Neural crest cell (in vitro differentiated cells): Measurements from ENCODE around the gene SPHK1. TPM values are rescaled to one million over a fixed set of nuclear protein-coding genes. Genes with fewer than 3 reads are reported as not detected.

Experiments
- DNase-seq: peaks from one replicate; pipeline ENCODE4 v3.0.0; 2021; ENCODE audit warnings: low read depth, mixed read lengths, low spot score
- H3K27ac Mint-ChIP-seq: one replicate; pipeline ENCODE4 v1.8.0; 2021; ENCODE audit warnings: mild to moderate bottlenecking, mixed read lengths; ENCODE audit not compliant: unreplicated experiment
- H3K27me3 Mint-ChIP-seq: 2 replicates; pipeline ENCODE4 v1.8.0; 2021; ENCODE audit warnings: low read depth, mild to moderate bottlenecking, mixed read lengths
- H3K36me3 Mint-ChIP-seq: 2 replicates; pipeline ENCODE4 v1.8.0; 2021; ENCODE audit warnings: low read depth, mild to moderate bottlenecking, mixed read lengths
- H3K4me1 Mint-ChIP-seq: 2 replicates; pipeline ENCODE4 v1.8.0; 2021; ENCODE audit warnings: mixed read lengths
- H3K4me3 Mint-ChIP-seq: one replicate; pipeline ENCODE4 v1.8.0; 2021; ENCODE audit warnings: mild to moderate bottlenecking, mixed read lengths
- H3K9me3 Mint-ChIP-seq: 2 replicates; pipeline ENCODE4 v1.8.0; 2021; ENCODE audit warnings: mixed read lengths
- total RNA-seq: library from RNA; stranded (reverse); gene quantifications from 2 replicates; pipeline ENCODE4 v1.2.1, GENCODE V29; 2021
- TF ChIP-seq, protein P1 (sequence below): fragments of 200-600 bp; sonication (generic); conservative IDR thresholded peaks from 2 replicates; pipeline ENCODE4 v1.5.0; 2021; ENCODE audit warnings: antibody characterized with exemption, mild to moderate bottlenecking

The SPHK1 gene
- total RNA-seq, 1 donor from 2014 or later: 21.1 TPM

DNA sequence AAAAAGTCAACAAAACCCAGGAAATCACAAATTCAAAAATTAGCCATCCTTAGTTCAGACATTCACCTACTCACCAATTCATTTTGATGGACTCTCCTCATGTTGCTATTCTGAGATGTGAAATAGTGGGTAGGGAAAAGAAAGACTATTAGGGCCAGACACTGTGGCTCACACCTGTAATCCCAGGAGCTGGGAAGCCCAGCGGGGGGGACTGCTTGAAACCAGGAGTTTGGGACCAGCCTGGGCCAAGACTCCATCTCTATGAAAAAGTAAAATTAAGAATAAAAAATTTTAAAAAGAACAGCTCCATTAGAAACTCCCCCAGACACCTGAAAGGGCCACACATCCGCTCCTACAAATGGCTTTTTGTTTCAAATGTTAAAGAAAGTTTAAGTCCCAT is 47.1 kb downstream of the SPHK1 start:
- no peak overlapping the region for H3K27ac Mint-ChIP-seq
- H3K9me3 Mint-ChIP-seq: no peaks in the 10 kb centered on the region
- H3K27me3 Mint-ChIP-seq: no peaks in the 10 kb centered on the region
- H3K4me1 Mint-ChIP-seq: peaks cover 28% of the 10 kb centered on the region
- H3K4me3 Mint-ChIP-seq: no peak overlapping the region
- TF ChIP-seq, protein P1, sequence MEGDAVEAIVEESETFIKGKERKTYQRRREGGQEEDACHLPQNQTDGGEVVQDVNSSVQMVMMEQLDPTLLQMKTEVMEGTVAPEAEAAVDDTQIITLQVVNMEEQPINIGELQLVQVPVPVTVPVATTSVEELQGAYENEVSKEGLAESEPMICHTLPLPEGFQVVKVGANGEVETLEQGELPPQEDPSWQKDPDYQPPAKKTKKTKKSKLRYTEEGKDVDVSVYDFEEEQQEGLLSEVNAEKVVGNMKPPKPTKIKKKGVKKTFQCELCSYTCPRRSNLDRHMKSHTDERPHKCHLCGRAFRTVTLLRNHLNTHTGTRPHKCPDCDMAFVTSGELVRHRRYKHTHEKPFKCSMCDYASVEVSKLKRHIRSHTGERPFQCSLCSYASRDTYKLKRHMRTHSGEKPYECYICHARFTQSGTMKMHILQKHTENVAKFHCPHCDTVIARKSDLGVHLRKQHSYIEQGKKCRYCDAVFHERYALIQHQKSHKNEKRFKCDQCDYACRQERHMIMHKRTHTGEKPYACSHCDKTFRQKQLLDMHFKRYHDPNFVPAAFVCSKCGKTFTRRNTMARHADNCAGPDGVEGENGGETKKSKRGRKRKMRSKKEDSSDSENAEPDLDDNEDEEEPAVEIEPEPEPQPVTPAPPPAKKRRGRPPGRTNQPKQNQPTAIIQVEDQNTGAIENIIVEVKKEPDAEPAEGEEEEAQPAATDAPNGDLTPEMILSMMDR: no peak
- DNase-seq: no peak
- H3K36me3 Mint-ChIP-seq: peaks cover 2% of the 10 kb centered on the region

DNA sequence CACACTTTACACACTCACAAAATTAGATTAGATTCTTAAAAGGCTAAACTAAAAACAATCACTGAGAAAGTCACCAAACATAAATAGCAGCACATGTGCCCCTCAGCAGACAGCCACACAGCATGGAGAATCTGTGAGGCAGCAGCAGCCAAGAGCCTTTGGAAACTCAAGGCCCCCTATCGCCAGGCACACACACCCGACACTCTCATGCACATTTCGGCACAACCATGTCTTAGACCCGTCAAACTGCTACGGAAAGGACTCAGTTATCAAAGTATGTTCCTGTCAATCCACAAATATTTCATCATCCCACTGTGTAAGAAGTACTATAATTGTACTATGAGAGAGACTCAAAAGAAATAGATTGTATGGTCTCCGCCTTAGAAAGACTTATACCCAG is 47.6 kb downstream of the SPHK1 start:
- Mint-ChIP-seq H3K36me3 (peaks cover 2% of the 10 kb centered on the region), H3K27me3 (no peaks in the 10 kb centered on the region), H3K4me1 (peaks cover 31% of the 10 kb centered on the region), H3K9me3 (no peaks in the 10 kb centered on the region), H3K27ac (no peak overlapping the region), H3K4me3 (no peak overlapping the region)
- DNase-seq: no peak
- TF ChIP-seq, protein P1: no peak

DNA sequence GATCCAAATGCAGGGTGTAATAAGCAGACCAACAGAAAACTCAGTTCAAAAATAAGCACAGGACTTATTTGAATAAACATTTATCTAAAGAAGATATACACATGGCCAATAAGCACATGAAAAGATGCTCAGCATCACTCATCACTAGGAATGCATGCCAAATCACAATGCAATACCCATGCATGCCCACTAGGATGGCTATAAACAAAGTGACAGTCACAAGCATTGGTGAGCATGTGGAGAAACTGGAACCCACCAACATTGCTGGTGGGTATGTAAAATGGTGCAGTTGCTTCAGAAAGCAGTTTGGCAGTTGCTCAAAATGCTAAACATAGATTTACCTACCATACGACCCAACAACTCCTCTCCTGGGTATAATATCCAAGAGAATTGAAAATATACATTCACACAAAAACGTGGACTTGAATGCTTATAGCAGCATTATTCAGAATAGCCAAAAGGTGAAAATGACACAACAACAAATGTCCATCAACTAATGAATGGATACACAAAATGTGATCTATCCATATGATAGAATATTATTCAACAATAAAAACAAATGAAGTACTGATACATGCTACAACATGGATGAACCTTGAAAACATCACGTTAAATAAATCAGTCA is 48.4 kb downstream of the SPHK1 start:
- no peak for DNase-seq
- Mint-ChIP-seq H3K27ac (no peak overlapping the region), H3K4me3 (no peak overlapping the region), H3K9me3 (no peaks in the 10 kb centered on the region), H3K36me3 (peaks cover 2% of the 10 kb centered on the region), H3K4me1 (peaks cover 34% of the 10 kb centered on the region), H3K27me3 (no peaks in the 10 kb centered on the region)
- TF ChIP-seq, protein P1: peak; percentile 59

DNA sequence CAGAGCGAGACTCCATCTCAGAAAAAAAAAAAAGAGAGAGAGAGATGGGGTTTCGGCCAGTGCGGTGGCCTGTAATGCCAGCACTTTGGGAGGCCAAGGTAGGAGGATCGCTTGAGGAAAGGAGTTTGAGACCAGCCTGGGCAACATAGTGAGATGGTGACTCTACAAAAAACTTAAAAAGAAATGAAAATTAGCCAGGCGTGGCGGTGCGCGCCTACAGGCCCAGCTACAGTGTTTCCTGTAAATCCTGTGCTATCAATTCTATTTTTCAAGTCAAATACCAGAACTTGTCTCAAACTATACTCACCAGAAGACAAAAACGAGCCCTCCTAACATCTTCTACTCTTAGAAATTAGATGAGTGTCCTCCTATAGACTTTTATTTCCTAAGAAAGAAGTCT is 49.3 kb downstream of the SPHK1 start:
- Mint-ChIP-seq H3K27ac (no peak overlapping the region), H3K9me3 (no peaks in the 10 kb centered on the region), H3K27me3 (no peaks in the 10 kb centered on the region), H3K4me1 (peaks cover 34% of the 10 kb centered on the region), H3K4me3 (no peak overlapping the region), H3K36me3 (peaks cover 2% of the 10 kb centered on the region)
- TF ChIP-seq, protein P1: no peak
- no peak for DNase-seq

DNA sequence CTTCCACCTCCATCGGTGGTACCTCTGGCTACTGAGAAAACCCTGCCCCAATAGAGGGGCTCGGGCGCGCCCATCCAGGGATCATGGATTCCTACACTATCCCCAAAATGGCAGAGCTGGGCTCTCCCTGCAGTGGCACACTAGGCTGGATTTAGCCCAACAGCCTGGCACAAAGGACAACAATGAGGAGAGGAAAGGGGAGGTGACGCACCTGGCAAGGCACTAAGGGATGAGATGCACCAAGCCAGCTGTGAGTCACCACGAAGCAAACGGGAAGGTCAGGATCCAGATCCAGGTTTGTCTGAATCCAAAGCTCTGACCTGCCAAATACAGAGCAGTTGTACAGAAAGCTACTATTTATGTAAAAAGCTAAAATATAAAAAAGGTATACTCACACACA is 50.5 kb downstream of the SPHK1 start:
- Mint-ChIP-seq H3K9me3 (no peaks in the 10 kb centered on the region), H3K36me3 (peaks cover 2% of the 10 kb centered on the region), H3K27ac (no peak overlapping the region), H3K4me1 (peaks cover 41% of the 10 kb centered on the region), H3K27me3 (no peaks in the 10 kb centered on the region), H3K4me3 (no peak overlapping the region)
- DNase-seq: no peak
- TF ChIP-seq, protein P1: no peak

DNA sequence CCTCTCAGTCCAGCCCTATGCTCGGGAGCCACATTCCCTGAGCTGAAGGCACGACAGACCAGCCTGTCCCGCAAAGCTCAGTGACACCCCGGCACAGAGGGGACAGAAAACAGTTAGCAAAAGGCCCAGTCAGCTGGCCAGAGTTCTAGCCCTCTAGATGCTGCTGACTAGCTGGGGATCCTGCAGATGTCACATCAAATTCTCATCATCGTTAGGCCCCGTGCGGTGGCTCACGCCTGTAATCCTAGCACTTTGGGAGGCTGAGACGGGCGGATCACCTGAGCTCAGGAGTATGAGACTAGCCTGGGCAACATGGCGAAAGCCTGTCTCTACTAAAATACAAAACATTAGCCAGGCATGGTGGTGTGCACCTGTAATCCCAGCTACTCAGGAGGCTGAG is 51.3 kb downstream of the SPHK1 start:
- TF ChIP-seq, protein P1: no peak
- Mint-ChIP-seq H3K36me3 (peaks cover 2% of the 10 kb centered on the region), H3K27me3 (no peaks in the 10 kb centered on the region), H3K27ac (no peak overlapping the region), H3K4me1 (peaks cover 38% of the 10 kb centered on the region), H3K9me3 (no peaks in the 10 kb centered on the region), H3K4me3 (no peak overlapping the region)
- no peak for DNase-seq
